ENCODE data around the gene LSP1.

The LSP1 gene

GRCh38 chr11:1916986-1917522, 64.2 kb downstream of the LSP1 start:
- DNase-seq (ENCODE audit: low read depth): no peak

- no peak for DNase-seq (ENCODE audit: low read depth)
These were observed 64.9 kb downstream of the LSP1 start for GRCh38 chr11:1917523-1918435.

GRCh38 chr11:1918436-1919315, 65.8 kb downstream of the LSP1 start:
- DNase-seq (ENCODE audit: low read depth): no peak

GRCh38 chr11:1919391-1920127, 66.7 kb downstream of the LSP1 start, which contains the start of gene TNNT3:
Gene TNNT3 (plus strand): TSS chr11:1919703. CDS start chr11:1922875, 3,172 bp downstream.
- DNase-seq (ENCODE audit: low read depth): no peak

- DNase-seq (ENCODE audit: low read depth): no peak
These were observed 67.4 kb downstream of the LSP1 start for GRCh38 chr11:1920128-1920908.

GRCh38 chr11:1920909-1921573, 68.2 kb downstream of the LSP1 start:
- no peak for DNase-seq (ENCODE audit: low read depth)

GRCh38 chr11:1921574-1922141, 68.8 kb downstream of the LSP1 start:
- no peak for DNase-seq (ENCODE audit: low read depth)

GRCh38 chr11:1922481-1923081, 69.7 kb downstream of the LSP1 start:
- DNase-seq (ENCODE audit: low read depth): no peak

GRCh38 chr11:1923201-1923956, 70.5 kb downstream of the LSP1 start:
- no peak for DNase-seq (ENCODE audit: low read depth)

GRCh38 chr11:1924181-1924580, 71.3 kb downstream of the LSP1 start:
- DNase-seq (ENCODE audit: low read depth): no peak

- DNase-seq (ENCODE audit: low read depth): no peak
These were observed 71.9 kb downstream of the LSP1 start for GRCh38 chr11:1924646-1925372.

GRCh38 chr11:1925373-1926155, 72.7 kb downstream of the LSP1 start:
- DNase-seq (ENCODE audit: low read depth): no peak

- no peak for DNase-seq (ENCODE audit: low read depth)
These were observed 73.5 kb downstream of the LSP1 start for GRCh38 chr11:1926156-1927025.

GRCh38 chr11:1927026-1927847, 74.4 kb downstream of the LSP1 start:
- DNase-seq (ENCODE audit: low read depth): no peak

- DNase-seq (ENCODE audit: low read depth): no peak
These were observed 75.1 kb downstream of the LSP1 start for GRCh38 chr11:1927848-1928469.

Measured in activated T-cell treated with anti-CD3 and anti-CD28 coated beads for 48 hours (primary cell).